HepG2 (cell line): Measurements from ENCODE around the gene EIF4EBP3. TPM values are rescaled to one million over a fixed set of nuclear protein-coding genes. Genes with fewer than 3 reads are reported as not detected.

Source experiments
- ATAC-seq: fragments of 200-7000 bp; cut with Tn5 transposase; 3 replicates; pipeline ENCODE4 v1.9.1; 2020; ENCODE audit warnings: mild to moderate bottlenecking, moderate library complexity
- BruUV-seq: library from RNA; stranded (reverse); fragments of 400-500 nt; replicated peaks from 2 replicates; lab custom pipeline; 2021; lab: Mats Ljungman, UMichigan
- CTCF ChIA-PET: fragments of 300-600 bp; formaldehyde crosslinking; extraction: SDS; loops from one replicate; lab custom pipeline; 2021; ENCODE audit warnings: low total read pairs, inconsistent platforms, low intra/inter-chr PET ratio; lab: Yijun Ruan, JAX
- POLR2A ChIA-PET: fragments of 350-600 bp; sonication (Branson Sonifier 250); formaldehyde crosslinking; loops from one replicate; lab custom pipeline; 2020; ENCODE audit warnings: antibody characterized with exemption, inconsistent platforms; lab: Yijun Ruan, JAX
- DNase-seq: peaks from one replicate; pipeline ENCODE4 v3.0.0-alpha.2; 2015; ENCODE audit warnings: low spot score
- FAIRE-seq: peaks from 3 replicates; lab custom pipeline; 2011; peaks lifted over from hg19 to GRCh38; lab: Jason Lieb, UNC
- H2AFZ ChIP-seq: one replicate; pipeline ENCODE4 v1.6.1; 2011; ENCODE audit warnings: low read length, inconsistent platforms
- H3K27ac ChIP-seq: fragments of 300-600 bp; 3 replicates; pipeline ENCODE4 v1.8.0; 2011; ENCODE audit warnings: mixed run types, mild to moderate bottlenecking, mixed read lengths, low read length, inconsistent platforms; ENCODE audit not compliant: insufficient read depth; ENCODE audit errors: extremely low read length
- H3K27me3 ChIP-seq, 2 experiments: fragments of 200-600 bp in 1 of 2; 2 replicates in 1 of 2; 3 replicates in 1 of 2; pipeline versions ENCODE4 v1.6.0 to v1.8.0; 2011; ENCODE audit warnings: low read length in 2 of 2, mild to moderate bottlenecking in 2 of 2, moderate library complexity in 2 of 2, inconsistent platforms in 1 of 2; ENCODE audit not compliant: insufficient read depth in 2 of 2, control insufficient read depth in 1 of 2
- H3K36me3 ChIP-seq, 2 experiments: fragments of 200-600 bp in 1 of 2; replicated peaks in 1 of 2; 2 replicates in 1 of 2; 3 replicates in 1 of 2; pipeline versions ENCODE4 v1.5.1 to v1.8.0; 2011; ENCODE audit warnings: low read length in 2 of 2, inconsistent platforms in 1 of 2; ENCODE audit not compliant: insufficient read depth in 2 of 2, control insufficient read depth in 1 of 2
- H3K4me1 ChIP-seq: 2 replicates; pipeline ENCODE4 v1.5.1; 2012; ENCODE audit warnings: low read length, inconsistent platforms; ENCODE audit not compliant: insufficient read depth
- H3K4me2 ChIP-seq: 2 replicates; pipeline ENCODE4 v1.6.0; 2011; ENCODE audit warnings: low read depth, low read length, inconsistent platforms
- H3K4me3 ChIP-seq, 3 experiments: fragments of 200-600 bp in 1 of 3; sonication (generic), shearing (Covaris generic) in 1 of 3; replicated peaks in 1 of 3; 2 replicates each; pipeline ENCODE4 v1.5.1; 2011 to 2016; ENCODE audit warnings: low read length in 3 of 3, inconsistent platforms in 2 of 3, low read depth in 2 of 3, mild to moderate bottlenecking in 2 of 3, control low read depth in 1 of 3, mixed read lengths in 1 of 3; ENCODE audit not compliant: insufficient read depth in 1 of 3
- H3K79me2 ChIP-seq: one replicate; pipeline ENCODE4 v1.6.1; 2011; ENCODE audit warnings: low read length, inconsistent platforms; ENCODE audit not compliant: insufficient read depth
- H3K9ac ChIP-seq: 2 replicates; pipeline ENCODE4 v1.6.0; 2011; ENCODE audit warnings: mild to moderate bottlenecking, low read depth, low read length, inconsistent platforms; ENCODE audit not compliant: insufficient read depth
- H3K9me3 ChIP-seq: 2 replicates; pipeline ENCODE4 v1.5.1; 2012; ENCODE audit warnings: mild to moderate bottlenecking, low read length
- H4K20me1 ChIP-seq: 2 replicates; pipeline ENCODE4 v1.6.0; 2011; ENCODE audit warnings: inconsistent platforms, mild to moderate bottlenecking, low read length, moderate library complexity; ENCODE audit not compliant: insufficient read depth
- AGO1 ChIP-seq: fragments of 200-400 bp; formaldehyde crosslinking; IDR thresholded peaks from 2 replicates; pipeline ENCODE4 v1.6.1; 2017; ENCODE audit warnings: mild to moderate bottlenecking, low read depth, low read length, moderate library complexity; ENCODE audit not compliant: poor library complexity, severe bottlenecking
- ETV5 ChIP-seq: IDR thresholded peaks from 2 replicates; pipeline ENCODE4 v1.6.1; 2018; ENCODE audit warnings: missing biosample characterization, missing genetic modification reagents, inconsistent platforms, borderline replicate concordance
- TBX3 ChIP-seq: fragments of 450-650 bp; IDR thresholded peaks from 2 replicates; pipeline ENCODE4 v1.6.1; 2017; ENCODE audit warnings: antibody characterized with exemption, mild to moderate bottlenecking, inconsistent platforms, borderline replicate concordance
- TOPORS ChIP-seq: sonication (generic); formaldehyde crosslinking; IDR thresholded peaks from 2 replicates; pipeline ENCODE4 v1.8.0; 2023; ENCODE audit warnings: mild to moderate bottlenecking, missing genetic modification reagents
- ZNF24 ChIP-seq: fragments of 450-650 bp; IDR thresholded peaks from 2 replicates; pipeline ENCODE4 v1.6.1; 2017; ENCODE audit warnings: antibody characterized with exemption, mild to moderate bottlenecking
- ZNF292 ChIP-seq: sonication (generic); formaldehyde crosslinking; IDR thresholded peaks from 2 replicates; pipeline ENCODE4 v1.8.1; 2022; ENCODE audit warnings: mild to moderate bottlenecking, low read depth, missing genetic modification reagents, borderline replicate concordance
- ZNF331 ChIP-seq: sonication (generic); formaldehyde crosslinking; IDR thresholded peaks from 2 replicates; pipeline ENCODE4 v1.4.0; 2020; ENCODE audit warnings: missing genetic modification reagents
- ZNF549 ChIP-seq: sonication (generic); formaldehyde crosslinking; IDR thresholded peaks from 2 replicates; pipeline ENCODE4 v1.5.0; 2020; ENCODE audit warnings: missing genetic modification reagents
- ZNF577 ChIP-seq: sonication (generic); formaldehyde crosslinking; IDR thresholded peaks from 2 replicates; pipeline ENCODE4 v1.4.0; 2020; ENCODE audit warnings: mild to moderate bottlenecking, low read depth, missing genetic modification reagents, borderline replicate concordance
- WGBS: methylation state at CpG from one replicate; pipeline ENCODE4 v1.1.6; 2017; ENCODE audit warnings: low lambda C conversion rate; 5-methylcytosine and 5-hydroxymethylcytosine counted together
- in situ Hi-C: cut with HindIII; loops from 2 replicates; pipeline ENCODE4 v1.10.0; 2017; ENCODE audit warnings: low pct_unique_long_range_greater_than_20kb; ENCODE audit not compliant: extremely low pct_ligation_motif_present
- intact Hi-C: fragments of 100-400 bp; cut with micrococcal nuclease; formaldehyde crosslinking; loops from one replicate; pipeline ENCODE4 v1.10.0; 2022; ENCODE audit not compliant: unreplicated experiment
- polyA plus RNA-seq, 8 experiments: library from polyadenylated mRNA; depleted of rRNA in 3 of 8; stranded (reverse) in 7 of 8; unstranded in 1 of 8; fragments of >200 nt; fragmentation: Illumina TruSeq in 4 of 8; extraction: Trizol in 4 of 8; gene quantifications; 2 replicates each; pipeline versions ENCODE4 v1.2.1 to v1.2.3, GENCODE V29; 2011 to 2016; ENCODE audit warnings: low read depth in 4 of 8, missing spikeins in 1 of 8, mixed read lengths in 1 of 8; ENCODE audit not compliant: insufficient read depth in 1 of 8
- total RNA-seq, 5 experiments: library from RNA; depleted of rRNA; stranded (reverse); fragments of >200 nt; fragmentation: Illumina TruSeq; extraction: Trizol; gene quantifications; 2 replicates each; pipeline ENCODE4 v1.2.3, GENCODE V29; 2016; ENCODE audit warnings: low read depth in 1 of 5
- TF ChIP-seq, protein P1 (sequence below), 2 experiments: IDR thresholded peaks; 2 replicates each; pipeline ENCODE4 v1.6.1; 2011 to 2012; ENCODE audit warnings: low read length in 2 of 2, borderline replicate concordance in 1 of 2, low read depth in 1 of 2, mild to moderate bottlenecking in 1 of 2, moderate library complexity in 1 of 2

Gene EIF4EBP3
- total and polyA plus RNA-seq, 2 of the 13 experiments (the other 11 are each of a cell fraction or from before 2014, with no cell fraction given): 0.61 to 1.7 TPM

DNA sequence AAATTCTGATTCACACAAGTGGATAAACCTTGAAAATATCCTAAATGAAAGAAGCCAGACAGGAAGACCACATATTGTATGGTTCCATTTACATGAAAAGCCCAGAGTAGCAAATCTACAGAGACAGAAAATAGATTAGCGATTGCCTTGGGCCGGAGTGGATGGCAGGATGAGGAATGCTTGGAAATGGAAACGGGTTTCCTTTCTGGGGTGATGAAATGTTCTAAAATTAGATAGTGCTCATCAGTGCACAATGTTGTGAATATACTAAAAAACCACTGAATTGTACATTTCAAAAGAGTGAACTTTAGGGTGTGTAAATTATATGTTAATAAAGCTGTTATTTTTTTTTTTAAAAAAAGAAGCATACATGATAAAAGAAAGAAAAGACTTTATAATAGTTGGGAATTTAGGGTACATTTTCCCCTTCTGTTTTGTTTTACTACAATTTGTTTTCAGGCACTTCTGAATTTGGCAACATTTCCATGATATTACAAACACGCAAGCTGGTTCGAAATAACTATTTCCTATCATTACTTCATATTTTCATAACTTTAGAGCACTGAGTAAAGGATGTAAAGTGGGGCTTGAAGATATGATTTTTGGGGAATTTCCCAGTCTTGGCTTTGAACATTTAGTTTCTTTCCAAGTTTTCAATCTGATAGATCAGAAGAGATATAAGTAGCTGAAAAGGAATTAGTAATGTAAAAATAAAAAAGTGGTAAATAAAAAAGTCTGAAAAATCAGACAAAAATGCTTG is 41.0 kb downstream of the EIF4EBP3 start:
- CTCF ChIA-PET: no interaction called here
- H3K4me2 ChIP-seq: no peak overlapping the region
- TF ChIP-seq TBX3: no peak
- TF ChIP-seq ZNF331 (CRISPR knock-in tag): no peak
- H3K9me3 ChIP-seq: no peaks in the 10 kb centered on the region
- WGBS: 67% methylated on average over 5 of the region's 5 CpGs
- intact Hi-C loops: no loop called here
- no peaks in the 10 kb centered on the region for H3K79me2 ChIP-seq
- in situ Hi-C loops: no loop called here
- POLR2A ChIA-PET: interaction anchor here (1.5 kb wide), 1 partner anchor 59 kb away, joined by 3 read pairs; the partner anchor contains the start of genes IK and NDUFA2
- no peak overlapping the region for H3K4me3 ChIP-seq
- no TSS peak for BruUV-seq
- no peaks in the 10 kb centered on the region for H3K4me1 ChIP-seq
- no peak overlapping the region for H3K27ac ChIP-seq
- no peaks in the 10 kb centered on the region for H4K20me1 ChIP-seq
- FAIRE-seq (no peak), DNase-seq (no peak), ATAC-seq (no peak)
- no peaks in the 10 kb centered on the region; a peak in 1 of 5 replicates for H3K27me3 ChIP-seq
- H3K36me3 ChIP-seq: no peaks in the 10 kb centered on the region
- H3K9ac ChIP-seq: no peak overlapping the region
- no peak overlapping the region for H2AFZ ChIP-seq

GRCh38 chr5:140590861-140591260 is 43.4 kb downstream of the EIF4EBP3 start:
- POLR2A ChIA-PET: no interaction called here
- FAIRE-seq: no peak
- in situ Hi-C loops: no loop called here

More at GRCh38 chr5:140590861-140591260, 43.4 kb downstream of the EIF4EBP3 start:
- Histone ChIP-seq H3K36me3 (no peaks in the 10 kb centered on the region), H3K4me2 (no peak overlapping the region), H3K79me2 (no peaks in the 10 kb centered on the region), H3K27ac (no peak overlapping the region), H3K9ac (no peak overlapping the region), H2AFZ (no peak overlapping the region), H3K27me3 (no peaks in the 10 kb centered on the region; a peak in 1 of 5 replicates), H3K4me1 (peaks cover 12% of the 10 kb centered on the region), H3K4me3 (no peak overlapping the region), H3K9me3 (no peaks in the 10 kb centered on the region), H4K20me1 (no peaks in the 10 kb centered on the region)
- no TSS peak for BruUV-seq
- DNase-seq: no peak
- 29% methylated on average over 4 of the region's 7 CpGs for WGBS
- intact Hi-C loops: no loop called here
- no peak; the same call in 2 of the 3 replicates for ATAC-seq
- TF ChIP-seq TOPORS (no peak), ETV5 (CRISPR knock-in tag) (no peak), ZNF24 (no peak), ZNF292 (CRISPR knock-in tag) (no peak), ZNF549 (CRISPR knock-in tag) (no peak), ZNF577 (CRISPR knock-in tag) (no peak), AGO1 (no peak)
- TF ChIP-seq, protein P1, sequence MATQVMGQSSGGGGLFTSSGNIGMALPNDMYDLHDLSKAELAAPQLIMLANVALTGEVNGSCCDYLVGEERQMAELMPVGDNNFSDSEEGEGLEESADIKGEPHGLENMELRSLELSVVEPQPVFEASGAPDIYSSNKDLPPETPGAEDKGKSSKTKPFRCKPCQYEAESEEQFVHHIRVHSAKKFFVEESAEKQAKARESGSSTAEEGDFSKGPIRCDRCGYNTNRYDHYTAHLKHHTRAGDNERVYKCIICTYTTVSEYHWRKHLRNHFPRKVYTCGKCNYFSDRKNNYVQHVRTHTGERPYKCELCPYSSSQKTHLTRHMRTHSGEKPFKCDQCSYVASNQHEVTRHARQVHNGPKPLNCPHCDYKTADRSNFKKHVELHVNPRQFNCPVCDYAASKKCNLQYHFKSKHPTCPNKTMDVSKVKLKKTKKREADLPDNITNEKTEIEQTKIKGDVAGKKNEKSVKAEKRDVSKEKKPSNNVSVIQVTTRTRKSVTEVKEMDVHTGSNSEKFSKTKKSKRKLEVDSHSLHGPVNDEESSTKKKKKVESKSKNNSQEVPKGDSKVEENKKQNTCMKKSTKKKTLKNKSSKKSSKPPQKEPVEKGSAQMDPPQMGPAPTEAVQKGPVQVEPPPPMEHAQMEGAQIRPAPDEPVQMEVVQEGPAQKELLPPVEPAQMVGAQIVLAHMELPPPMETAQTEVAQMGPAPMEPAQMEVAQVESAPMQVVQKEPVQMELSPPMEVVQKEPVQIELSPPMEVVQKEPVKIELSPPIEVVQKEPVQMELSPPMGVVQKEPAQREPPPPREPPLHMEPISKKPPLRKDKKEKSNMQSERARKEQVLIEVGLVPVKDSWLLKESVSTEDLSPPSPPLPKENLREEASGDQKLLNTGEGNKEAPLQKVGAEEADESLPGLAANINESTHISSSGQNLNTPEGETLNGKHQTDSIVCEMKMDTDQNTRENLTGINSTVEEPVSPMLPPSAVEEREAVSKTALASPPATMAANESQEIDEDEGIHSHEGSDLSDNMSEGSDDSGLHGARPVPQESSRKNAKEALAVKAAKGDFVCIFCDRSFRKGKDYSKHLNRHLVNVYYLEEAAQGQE (IDR thresholded peaks at IDR 0.05; ENCODE audit: borderline replicate concordance in 1 of 2, low read depth in 1 of 2, low read length in 2 of 2): no peak
- CTCF ChIA-PET: no interaction called here
